Neuronal stem cell (in vitro differentiated cells): Measurements from ENCODE around the gene REN.

ENCODE experiments used
- DNase-seq: peaks from one replicate; pipeline ENCODE4 v3.0.0-alpha.2; 2013; ENCODE audit warnings: low spot score
- H2AFZ ChIP-seq: one replicate; pipeline ENCODE4 v1.6.1; 2013; ENCODE audit warnings: mild to moderate bottlenecking, low read length, inconsistent platforms
- H2AK5ac ChIP-seq: 2 replicates; pipeline ENCODE4 v1.6.1; 2013; ENCODE audit warnings: low read depth, mild to moderate bottlenecking, inconsistent platforms, low read length, moderate library complexity, mixed read lengths
- H2BK120ac ChIP-seq: 2 replicates; pipeline ENCODE4 v1.6.1; 2013; ENCODE audit warnings: low read depth, mild to moderate bottlenecking, inconsistent platforms, low read length, moderate library complexity, mixed read lengths
- H2BK12ac ChIP-seq: one replicate; pipeline ENCODE4 v1.6.1; 2013; ENCODE audit warnings: low read length, inconsistent platforms
- H2BK15ac ChIP-seq: 2 replicates; pipeline ENCODE4 v1.6.1; 2013; ENCODE audit warnings: mild to moderate bottlenecking, low read length, inconsistent platforms, mixed read lengths
- H2BK5ac ChIP-seq: one replicate; pipeline ENCODE4 v1.6.1; 2013; ENCODE audit warnings: inconsistent platforms, mild to moderate bottlenecking, low read length, moderate library complexity
- H3K14ac ChIP-seq: one replicate; pipeline ENCODE4 v1.6.1; 2013; ENCODE audit warnings: low read length, inconsistent platforms
- H3K18ac ChIP-seq: 2 replicates; pipeline ENCODE4 v1.6.1; 2013; ENCODE audit warnings: low read length, inconsistent platforms
- H3K23ac ChIP-seq: 2 replicates; pipeline ENCODE4 v1.6.1; 2013; ENCODE audit warnings: low read depth, mild to moderate bottlenecking, mixed read lengths, low read length, inconsistent platforms; ENCODE audit not compliant: poor library complexity
- H3K27ac ChIP-seq: replicated peaks from 3 replicates; pipeline ENCODE4 v1.5.1; 2013; ENCODE audit warnings: low read length, inconsistent platforms
- H3K27me3 ChIP-seq, 3 experiments: 2 replicates each; pipeline ENCODE4 v1.6.1; 2013; ENCODE audit warnings: low read length in 3 of 3, mild to moderate bottlenecking in 2 of 3, inconsistent platforms in 1 of 3, low read depth in 1 of 3, mixed read lengths in 1 of 3, moderate library complexity in 1 of 3; ENCODE audit not compliant: control insufficient read depth in 3 of 3, insufficient read depth in 3 of 3
- H3K36me3 ChIP-seq, 2 donors: replicated peaks in 1 of 2; 2 replicates each; pipeline ENCODE4 v1.6.1; 2013; ENCODE audit warnings: low read length in 2 of 2; ENCODE audit not compliant: control insufficient read depth in 2 of 2, insufficient read depth in 2 of 2
- H3K4ac ChIP-seq: 2 replicates; pipeline ENCODE4 v1.6.1; 2013; ENCODE audit warnings: inconsistent platforms, mild to moderate bottlenecking, low read length, moderate library complexity
- H3K4me1 ChIP-seq, 2 donors: 1 replicate in 1 of 2; 2 replicates in 1 of 2; pipeline ENCODE4 v1.6.1; 2013; ENCODE audit warnings: low read length in 2 of 2, low read depth in 1 of 2; ENCODE audit not compliant: control insufficient read depth in 2 of 2, insufficient read depth in 1 of 2
- H3K4me2 ChIP-seq: one replicate; pipeline ENCODE4 v1.6.1; 2013; ENCODE audit warnings: mild to moderate bottlenecking, low read length, inconsistent platforms; ENCODE audit not compliant: insufficient read depth, poor library complexity, severe bottlenecking
- H3K4me3 ChIP-seq, 2 donors: 2 replicates each; pipeline ENCODE4 v1.5.1; 2013; ENCODE audit warnings: low read length in 2 of 2, mild to moderate bottlenecking in 2 of 2, inconsistent platforms in 1 of 2, moderate library complexity in 1 of 2
- H3K79me1 ChIP-seq: one replicate; pipeline ENCODE4 v1.6.1; 2013; ENCODE audit warnings: low read depth, mild to moderate bottlenecking, inconsistent platforms, low read length, moderate library complexity
- H3K9ac ChIP-seq: one replicate; pipeline ENCODE4 v1.6.1; 2013; ENCODE audit warnings: mild to moderate bottlenecking, low read depth, low read length, inconsistent platforms; ENCODE audit not compliant: poor library complexity
- H3K9me3 ChIP-seq, 2 donors: replicated peaks in 1 of 2; 2 replicates each; pipeline versions ENCODE3 to v1.6.1; 2013; ENCODE audit warnings: low read length in 2 of 2, mild to moderate bottlenecking in 2 of 2, inconsistent platforms in 1 of 2, low read depth in 1 of 2, mixed read lengths in 1 of 2, moderate library complexity in 1 of 2; ENCODE audit not compliant: control insufficient read depth in 2 of 2, insufficient read depth in 1 of 2
- H4K8ac ChIP-seq: one replicate; pipeline ENCODE4 v1.6.1; 2013; ENCODE audit warnings: low read depth, mild to moderate bottlenecking, inconsistent platforms, low read length, moderate library complexity
- H4K91ac ChIP-seq: one replicate; pipeline ENCODE4 v1.6.1; 2013; ENCODE audit warnings: low read length, low read depth, mild to moderate bottlenecking, inconsistent platforms; ENCODE audit not compliant: poor library complexity
- WGBS, 2 donors: extraction: QIAGEN DNeasy Blood & Tissue Kit; methylation state at CpG; one replicate each; pipeline ENCODE4 v1.1.7; 2013; ENCODE audit warnings: missing lambda C conversion rate in 2 of 2, mixed read lengths in 1 of 2; ENCODE audit not compliant: insufficient read length in 2 of 2, insufficient replicate concordance in 1 of 2; ENCODE audit errors: extremely low coverage in 2 of 2; 5-methylcytosine and 5-hydroxymethylcytosine counted together

The REN gene

DNA sequence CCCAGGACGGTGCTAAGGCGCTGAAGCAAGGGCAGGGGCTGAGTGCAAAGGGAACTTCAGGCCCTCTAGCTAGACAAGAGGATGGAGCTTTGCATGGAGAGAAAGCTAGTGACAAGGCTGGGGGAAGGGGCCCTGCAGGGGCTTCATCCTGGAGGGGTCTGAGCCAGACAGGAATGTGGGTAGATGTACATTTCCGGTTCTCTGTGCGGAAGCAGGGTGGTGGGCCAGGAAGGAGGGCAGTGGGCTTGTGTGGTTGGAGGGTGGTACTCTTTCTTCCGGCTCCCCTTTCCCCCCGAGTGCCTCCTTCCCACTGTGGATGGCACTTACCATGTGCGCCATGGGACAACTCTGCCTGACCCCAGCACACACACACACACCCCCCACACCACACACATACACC, 28.6 kb upstream of the REN start:
- peaks cover 4 to 7% of the 10 kb centered on the region in 2 donors for H3K4me1 ChIP-seq
- H3K4ac ChIP-seq: no peak overlapping the region
- H3K9ac ChIP-seq: no peak overlapping the region
- H2BK15ac ChIP-seq: no peak overlapping the region
- no CpG with 5 or more reads among the region's 7 CpGs for WGBS, 2 donors
- no peak overlapping the region for H3K27ac ChIP-seq
- no peak overlapping the region for H2AK5ac ChIP-seq
- H3K18ac ChIP-seq: no peak overlapping the region
- H3K27me3 ChIP-seq: peaks cover 0 to 74% (median 12%) of the 10 kb centered on the region in 3 experiments
- peaks cover 2% of the 10 kb centered on the region for H3K79me1 ChIP-seq
- no peak for DNase-seq
- H3K23ac ChIP-seq: peak overlapping the region; percentile 87
- H3K14ac ChIP-seq: peak overlapping the region; percentile 0
- H4K91ac ChIP-seq: no peak overlapping the region
- H2BK12ac ChIP-seq: peak overlapping the region; percentile 85
- H3K36me3 ChIP-seq: no peaks in the 10 kb centered on the region
- H2AFZ ChIP-seq: peak overlapping the region; percentile 49
- H2BK5ac ChIP-seq: no peak overlapping the region
- peaks cover 0 to 4% of the 10 kb centered on the region in 2 donors for H3K9me3 ChIP-seq
- no peak overlapping the region for H2BK120ac ChIP-seq
- no peak overlapping the region for H4K8ac ChIP-seq
- H3K4me2 ChIP-seq: no peak overlapping the region
- peak overlapping the region in 1 of 2 donors; percentile 73 for H3K4me3 ChIP-seq

DNA sequence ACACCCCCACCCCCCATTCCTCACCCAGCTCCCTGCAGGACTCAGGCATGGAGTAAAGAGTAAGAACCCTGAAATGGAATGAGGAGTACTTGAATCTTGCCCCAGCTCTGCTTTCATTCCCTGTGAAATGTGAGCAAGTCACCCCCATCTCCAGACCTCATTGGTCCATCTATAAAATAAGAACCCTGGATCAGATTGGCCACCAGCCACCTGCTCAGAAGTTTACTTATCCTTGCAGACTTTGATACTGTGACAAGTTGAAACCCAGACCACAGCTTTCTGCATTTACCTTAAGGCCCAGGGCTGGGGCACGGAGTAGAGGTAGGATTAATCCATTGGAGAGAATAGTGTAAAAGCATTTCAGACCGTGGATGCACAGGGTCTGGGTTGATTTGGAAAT, 27.9 kb upstream of the REN start:
- Histone ChIP-seq H3K27me3 (peaks cover 0 to 75% (median 18%) of the 10 kb centered on the region in 3 experiments), H2AFZ (no peak overlapping the region), H3K9me3 (peaks cover 0 to 4% of the 10 kb centered on the region in 2 donors), H3K23ac (no peak overlapping the region), H3K14ac (no peak overlapping the region), H4K8ac (no peak overlapping the region), H3K36me3 (no peaks in the 10 kb centered on the region), H3K4me3 (no peak overlapping the region), H3K27ac (no peak overlapping the region), H3K9ac (no peak overlapping the region), H3K18ac (no peak overlapping the region), H2BK120ac (no peak overlapping the region), H4K91ac (no peak overlapping the region), H3K4ac (no peak overlapping the region), H3K4me2 (no peak overlapping the region), H2AK5ac (no peak overlapping the region), H3K4me1 (peaks cover 4 to 7% of the 10 kb centered on the region in 2 donors), H2BK5ac (no peak overlapping the region), H2BK12ac (no peak overlapping the region), H3K79me1 (peaks cover 2% of the 10 kb centered on the region), H2BK15ac (no peak overlapping the region)
- no peak for DNase-seq
- WGBS, 2 donors: no CpG with 5 or more reads among the region's 2 CpGs

DNA sequence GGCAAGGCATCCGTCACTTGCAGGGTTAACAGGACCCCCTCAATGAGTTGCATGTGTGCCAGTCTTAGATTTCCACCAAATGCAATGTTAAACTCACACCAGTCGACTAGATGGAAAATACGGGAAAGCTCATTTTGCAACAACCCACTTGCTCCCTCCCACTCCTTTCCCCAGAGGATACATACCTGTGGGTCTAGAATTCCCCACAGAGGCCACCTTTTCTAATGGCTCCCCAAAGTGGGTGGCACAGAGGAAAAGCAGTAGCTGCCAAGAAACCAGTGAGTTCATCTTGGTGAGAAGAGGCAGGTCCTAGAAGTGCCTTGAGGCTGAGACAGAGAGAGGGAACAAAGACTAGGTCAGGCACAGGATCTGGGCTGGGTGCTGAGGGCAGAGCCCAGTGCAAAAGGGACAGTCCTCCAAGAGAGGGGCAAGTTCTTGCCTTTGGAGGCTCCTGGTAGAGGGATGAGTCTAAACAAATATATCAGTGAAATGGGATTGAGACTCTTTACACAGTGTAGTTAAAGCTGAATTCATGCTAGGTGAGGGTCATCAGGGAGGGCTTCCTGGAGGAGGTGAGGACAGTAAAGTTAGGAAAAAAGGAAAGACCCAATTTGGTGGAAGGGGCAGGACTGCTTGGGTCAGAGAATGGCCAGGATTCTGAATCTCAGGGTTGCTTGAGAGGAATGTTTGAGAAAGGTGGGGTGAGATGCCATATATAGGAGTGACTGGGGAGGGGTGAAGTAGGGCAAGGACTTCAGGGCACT, 26.6 kb upstream of the REN start:
- H3K4ac ChIP-seq: no peak overlapping the region
- no peak overlapping the region for H4K91ac ChIP-seq
- no CpG with 5 or more reads among the region's 3 CpGs for WGBS, 2 donors
- H3K27ac ChIP-seq: no peak overlapping the region
- H3K27me3 ChIP-seq: peaks cover 0 to 76% (median 21%) of the 10 kb centered on the region in 3 experiments
- peaks cover 0 to 4% of the 10 kb centered on the region in 2 donors for H3K9me3 ChIP-seq
- no peak overlapping the region for H3K18ac ChIP-seq
- no peaks in the 10 kb centered on the region for H3K36me3 ChIP-seq
- H4K8ac ChIP-seq: no peak overlapping the region
- H2BK15ac ChIP-seq: no peak overlapping the region
- H2AFZ ChIP-seq: no peak overlapping the region
- DNase-seq: no peak
- H2AK5ac ChIP-seq: no peak overlapping the region
- no peak overlapping the region for H3K4me3 ChIP-seq
- H2BK12ac ChIP-seq: no peak overlapping the region
- no peak overlapping the region for H3K14ac ChIP-seq
- no peak overlapping the region for H3K4me2 ChIP-seq
- H3K23ac ChIP-seq: no peak overlapping the region
- peaks cover 4 to 7% of the 10 kb centered on the region in 2 donors for H3K4me1 ChIP-seq
- H3K9ac ChIP-seq: no peak overlapping the region
- no peak overlapping the region for H2BK120ac ChIP-seq
- H3K79me1 ChIP-seq: peaks cover 2% of the 10 kb centered on the region
- no peak overlapping the region for H2BK5ac ChIP-seq

DNA sequence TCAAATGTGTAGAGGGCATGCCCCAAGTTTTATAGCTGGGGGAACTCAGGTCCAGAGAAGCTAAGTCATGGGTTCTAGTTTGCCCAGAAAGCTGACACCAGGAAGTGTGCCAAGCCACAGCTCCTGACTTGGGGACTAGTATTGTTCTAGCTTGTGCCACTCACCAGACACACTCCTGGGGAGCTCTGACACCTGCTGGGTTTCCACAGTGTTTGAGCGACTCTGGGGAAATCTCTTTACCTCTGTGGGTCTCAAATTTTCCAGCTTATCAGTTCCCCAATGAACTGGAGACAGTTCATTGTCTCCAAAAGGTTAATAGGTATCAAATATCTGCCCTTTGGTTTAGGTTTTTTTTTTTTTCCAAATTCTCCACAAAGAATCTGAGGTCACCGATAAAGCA, 25.9 kb upstream of the REN start:
- DNase-seq: no peak
- Histone ChIP-seq H3K23ac (no peak overlapping the region), H3K9me3 (peaks cover 0 to 4% of the 10 kb centered on the region in 2 donors), H2AK5ac (no peak overlapping the region), H2BK5ac (no peak overlapping the region), H3K4me3 (no peak overlapping the region), H4K8ac (no peak overlapping the region), H3K18ac (no peak overlapping the region), H3K14ac (no peak overlapping the region), H3K27me3 (peaks cover 0 to 77% (median 21%) of the 10 kb centered on the region in 3 experiments), H4K91ac (no peak overlapping the region), H2BK120ac (no peak overlapping the region), H2BK12ac (no peak overlapping the region), H3K4ac (no peak overlapping the region), H2BK15ac (no peak overlapping the region), H3K4me2 (no peak overlapping the region), H3K9ac (no peak overlapping the region), H3K27ac (no peak overlapping the region), H3K79me1 (peaks cover 2% of the 10 kb centered on the region), H3K4me1 (peaks cover 4 to 7% of the 10 kb centered on the region in 2 donors), H3K36me3 (no peaks in the 10 kb centered on the region), H2AFZ (no peak overlapping the region)
- no CpG with 5 or more reads among the region's 2 CpGs for WGBS, 2 donors
